CD4-positive, alpha-beta T cell (primary cell): Measurements from ENCODE around the gene NR2C2. TPM values are rescaled to one million over a fixed set of nuclear protein-coding genes. Genes with fewer than 3 reads are reported as not detected.

Experiments used
- ATAC-seq: fragments of 200-7000 bp; cut with Tn5 transposase; one replicate; pipeline ENCODE4 v1.10.0; 2022; ENCODE audit warnings: mild to moderate bottlenecking; ENCODE audit not compliant: poor library complexity
- CTCF ChIA-PET: fragments of 350-600 bp; sonication (Branson Sonifier 250); formaldehyde crosslinking; loops from one replicate; lab custom pipeline; 2021; ENCODE audit warnings: antibody characterized with exemption, inconsistent platforms; lab: Charles Lee
- POLR2A ChIA-PET: fragments of 350-600 bp; sonication (Branson Sonifier 250); formaldehyde crosslinking; loops from one replicate; lab custom pipeline; 2021; ENCODE audit warnings: antibody characterized with exemption, inconsistent platforms; lab: Charles Lee
- DNase-seq, 14 experiments: peaks; one replicate each; pipeline ENCODE4 v3.0.0-alpha.2; 2013 to 2020; ENCODE audit warnings: mixed read lengths in 2 of 14
- H3K27ac ChIP-seq, 2 donors: one replicate each; pipeline versions ENCODE4 v1.5.1 to v1.7.0; 2013; ENCODE audit warnings: low read length in 2 of 2, low read depth in 1 of 2, mild to moderate bottlenecking in 1 of 2
- H3K27me3 ChIP-seq, 2 experiments: 1 replicate in 1 of 2; 2 replicates in 1 of 2; pipeline versions ENCODE4 v1.6.1 to v1.7.0; 2013; ENCODE audit warnings: low read length in 2 of 2, control low read depth in 1 of 2, mild to moderate bottlenecking in 1 of 2, moderate library complexity in 1 of 2; ENCODE audit not compliant: insufficient read depth in 2 of 2, control insufficient read depth in 1 of 2
- H3K36me3 ChIP-seq: one replicate; pipeline ENCODE4 v1.6.1; 2013; ENCODE audit warnings: low read length, control low read depth; ENCODE audit not compliant: insufficient read depth
- H3K4me1 ChIP-seq: one replicate; pipeline ENCODE4 v1.6.1; 2013; ENCODE audit warnings: low read length, control low read depth; ENCODE audit not compliant: insufficient read depth
- H3K4me3 ChIP-seq: one replicate; pipeline ENCODE4 v1.5.1; 2013; ENCODE audit warnings: mild to moderate bottlenecking, low read length, moderate library complexity
- H3K9me3 ChIP-seq, 2 experiments: 1 replicate in 1 of 2; 2 replicates in 1 of 2; pipeline versions ENCODE4 v1.6.1 to v1.7.0; 2013; ENCODE audit warnings: low read length in 2 of 2, mild to moderate bottlenecking in 2 of 2, control low read depth in 1 of 2, moderate library complexity in 1 of 2; ENCODE audit not compliant: control insufficient read depth in 1 of 2, insufficient read depth in 1 of 2
- H3K27ac Mint-ChIP-seq: one replicate; pipeline ENCODE4 v1.8.0; 2020; ENCODE audit warnings: mixed read lengths
- H3K27me3 Mint-ChIP-seq: one replicate; pipeline ENCODE4 v1.8.0; 2021; ENCODE audit warnings: mixed read lengths
- H3K36me3 Mint-ChIP-seq: one replicate; pipeline ENCODE4 v1.8.0; 2021; ENCODE audit warnings: low read depth, mixed read lengths
- H3K4me1 Mint-ChIP-seq: one replicate; pipeline ENCODE4 v1.8.0; 2021; ENCODE audit warnings: low read depth, mixed read lengths
- H3K4me3 Mint-ChIP-seq: one replicate; pipeline ENCODE4 v1.8.0; 2020; ENCODE audit warnings: mild to moderate bottlenecking, mixed read lengths
- H3K9me3 Mint-ChIP-seq: one replicate; pipeline ENCODE4 v1.8.0; 2020; ENCODE audit warnings: mixed read lengths
- CTCF ChIP-seq: fragments of 200-600 bp; IDR thresholded peaks from one replicate; pipeline ENCODE4 v1.8.0; 2022; ENCODE audit warnings: antibody characterized with exemption, mild to moderate bottlenecking
- intact Hi-C, 2 experiments: fragments of 100-400 bp; cut with DNase I in 1 of 2; cut with micrococcal nuclease in 1 of 2; formaldehyde crosslinking; loops; one replicate each; pipeline versions ENCODE4 v1.15.1 to v1.9.0; 2023 to 2025; cut with DNase I, micrococcal nuclease
- total RNA-seq, 174 experiments: library from RNA in 2 of 174; stranded (reverse) in 2 of 174; gene quantifications; one replicate each; pipeline ENCODE4 v1.2.3 and lab custom pipeline; 2021 to 2026

Gene NR2C2
- total RNA-seq, 2 experiments from 2014 or later, result 37.0 to 42.1 TPM

GRCh38 chr3:14921811-14922705, 25.3 kb upstream of the NR2C2 start:
- CTCF ChIA-PET, result interaction anchor here (0.6 to 1.4 kb wide), 9 partner anchors 28 to 718 kb away, joined by 3 to 4 read pairs (median 3); partner anchors contain the start of gene CCDC174
- POLR2A ChIA-PET, result interaction anchor here (0.6 to 1.3 kb wide), 5 partner anchors 25 to 468 kb away, joined by 3 to 10 read pairs (median 4); partner anchors contain the start of genes CCDC174 and NR2C2
- Histone ChIP-seq H3K4me1 (peaks cover 7% of the 10 kb centered on the region), H3K27ac (no peak overlapping the region), H3K9me3 (no peaks in the 10 kb centered on the region), H3K4me3 (no peak overlapping the region), H3K27me3 (no peaks in the 10 kb centered on the region), H3K36me3 (no peaks in the 10 kb centered on the region)
- peak in 1 of 14 experiments; percentile 26 for DNase-seq
- intact Hi-C loops, result loop anchor here (1.0 to 5.0 kb wide), 12 partner anchors 131 to 1025 kb away; no protein-coding TSS in a partner anchor
- ATAC-seq, result no peak
- no peaks in the 10 kb centered on the region for H3K9me3 Mint-ChIP-seq
- H3K4me1 Mint-ChIP-seq, result no peaks in the 10 kb centered on the region
- no peak for TF ChIP-seq CTCF
- no peak overlapping the region for H3K27ac Mint-ChIP-seq
- no peaks in the 10 kb centered on the region for H3K36me3 Mint-ChIP-seq
- H3K27me3 Mint-ChIP-seq, result no peaks in the 10 kb centered on the region
- no peak overlapping the region for H3K4me3 Mint-ChIP-seq

- Mint-ChIP-seq H3K4me3 (no peak overlapping the region), H3K27ac (no peak overlapping the region), H3K4me1 (no peaks in the 10 kb centered on the region), H3K36me3 (no peaks in the 10 kb centered on the region), H3K9me3 (no peaks in the 10 kb centered on the region), H3K27me3 (no peaks in the 10 kb centered on the region)
- intact Hi-C loops, result loop anchor here (5.0 kb wide), 3 partner anchors 416 to 1026 kb away; no protein-coding TSS in a partner anchor
- ChIA-PET CTCF (no interaction called here), POLR2A (no interaction called here)
- H3K4me3 ChIP-seq, result no peak overlapping the region
- no peak for TF ChIP-seq CTCF
- ATAC-seq, result no peak
- H3K9me3 ChIP-seq, result no peaks in the 10 kb centered on the region
- peaks cover 7% of the 10 kb centered on the region for H3K4me1 ChIP-seq
- no peaks in the 10 kb centered on the region for H3K36me3 ChIP-seq
- H3K27me3 ChIP-seq, result no peaks in the 10 kb centered on the region
- no peak for DNase-seq
- H3K27ac ChIP-seq, result no peak overlapping the region
Measured at GRCh38 chr3:14922863-14923262, 24.5 kb upstream of the NR2C2 start.

GRCh38 chr3:14923476-14923875, 23.9 kb upstream of the NR2C2 start:
- Mint-ChIP-seq H3K4me3 (no peak overlapping the region), H3K36me3 (no peaks in the 10 kb centered on the region), H3K9me3 (no peaks in the 10 kb centered on the region), H3K4me1 (no peaks in the 10 kb centered on the region), H3K27ac (no peak overlapping the region), H3K27me3 (no peaks in the 10 kb centered on the region)
- Histone ChIP-seq H3K4me3 (no peak overlapping the region), H3K4me1 (peaks cover 7% of the 10 kb centered on the region), H3K9me3 (no peaks in the 10 kb centered on the region), H3K36me3 (no peaks in the 10 kb centered on the region), H3K27me3 (no peaks in the 10 kb centered on the region), H3K27ac (no peak overlapping the region)
- no peak for TF ChIP-seq CTCF
- ChIA-PET CTCF (no interaction called here), POLR2A (no interaction called here)
- ATAC-seq (no peak), DNase-seq (no peak)
- intact Hi-C loops, result loop anchor here (5.0 kb wide), 3 partner anchors 416 to 1026 kb away; no protein-coding TSS in a partner anchor
